HepG2 (cell line): ENCODE measurements around the gene CYP17A1. TPM values are rescaled to one million over a fixed set of nuclear protein-coding genes. Genes with fewer than 3 reads are reported as not detected.

Experiments
- ARNT ChIP-seq: fragments of 450-650 bp; IDR thresholded peaks from 2 replicates; pipeline ENCODE4 v1.6.1; 2017
- CENPT ChIP-seq: sonication (generic); formaldehyde crosslinking; IDR thresholded peaks from 2 replicates; pipeline ENCODE4 v1.8.0; 2022; ENCODE audit warnings: low read depth, mild to moderate bottlenecking, moderate library complexity, missing genetic modification reagents
- GZF1 ChIP-seq: sonication (generic); formaldehyde crosslinking; IDR thresholded peaks from 2 replicates; pipeline ENCODE4 v1.5.1; 2020; ENCODE audit warnings: mild to moderate bottlenecking, missing genetic modification reagents
- NR2F1 ChIP-seq, 2 experiments: fragments of 450-650 bp in 1 of 2; formaldehyde crosslinking in 1 of 2; IDR thresholded peaks; 2 replicates each; pipeline versions ENCODE4 v1.5.0 to v1.6.1; 2016 to 2020; ENCODE audit warnings: mild to moderate bottlenecking in 1 of 2, missing compliant biosample characterization in 1 of 2, missing genetic modification reagents in 1 of 2, moderate library complexity in 1 of 2
- REPIN1 ChIP-seq: sonication (generic); formaldehyde crosslinking; IDR thresholded peaks from 2 replicates; pipeline ENCODE4 v1.8.0; 2022; ENCODE audit warnings: missing genetic modification reagents, low read depth, mild to moderate bottlenecking, borderline replicate concordance
- SMAD3 ChIP-seq: sonication (generic); formaldehyde crosslinking; IDR thresholded peaks from 2 replicates; pipeline ENCODE4 v1.4.0; 2020; ENCODE audit warnings: missing genetic modification reagents
- SOX5 ChIP-seq: IDR thresholded peaks from 2 replicates; pipeline ENCODE4 v1.6.1; 2016; ENCODE audit warnings: borderline replicate concordance
- TCF7 ChIP-seq: sonication (generic); IDR thresholded peaks from 2 replicates; pipeline ENCODE4 v1.6.1; 2016; ENCODE audit warnings: antibody characterized with exemption, low read depth
- XRCC5 ChIP-seq: fragments of 200-400 bp; formaldehyde crosslinking; optimal IDR thresholded peaks from 2 replicates; pipeline ENCODE3; 2017; ENCODE audit warnings: mild to moderate bottlenecking, low read length
- ZBTB4 ChIP-seq: sonication (generic); formaldehyde crosslinking; IDR thresholded peaks from 2 replicates; pipeline ENCODE4 v1.4.0; 2020; ENCODE audit warnings: missing genetic modification reagents, mild to moderate bottlenecking, borderline replicate concordance
- ZNF274 ChIP-seq: sonication (generic); formaldehyde crosslinking; IDR thresholded peaks from 2 replicates; pipeline ENCODE4 v1.5.1; 2020; ENCODE audit warnings: mild to moderate bottlenecking, missing genetic modification reagents
- ZNF317 ChIP-seq: sonication (generic); formaldehyde crosslinking; IDR thresholded peaks from 2 replicates; pipeline ENCODE4 v1.5.0; 2020; ENCODE audit warnings: mild to moderate bottlenecking, missing genetic modification reagents
- ZNF562 ChIP-seq: sonication (generic); formaldehyde crosslinking; IDR thresholded peaks from 2 replicates; pipeline ENCODE4 v1.8.0; 2022; ENCODE audit warnings: missing genetic modification reagents, borderline replicate concordance
- ZNF777 ChIP-seq: sonication (generic); formaldehyde crosslinking; IDR thresholded peaks from 2 replicates; pipeline ENCODE4 v1.4.0; 2020; ENCODE audit warnings: missing genetic modification reagents
- ZSCAN25 ChIP-seq: sonication (generic); formaldehyde crosslinking; IDR thresholded peaks from 2 replicates; pipeline ENCODE4 v1.8.0; 2022; ENCODE audit warnings: mild to moderate bottlenecking, missing genetic modification reagents
- polyA plus RNA-seq, 8 experiments: library from polyadenylated mRNA; depleted of rRNA in 3 of 8; stranded (reverse) in 7 of 8; unstranded in 1 of 8; fragments of >200 nt; fragmentation: Illumina TruSeq in 4 of 8; extraction: Trizol in 4 of 8; gene quantifications; 2 replicates each; pipeline versions ENCODE4 v1.2.1 to v1.2.3, GENCODE V29; 2011 to 2016; ENCODE audit warnings: low read depth in 4 of 8, missing spikeins in 1 of 8, mixed read lengths in 1 of 8; ENCODE audit not compliant: insufficient read depth in 1 of 8
- total RNA-seq, 5 experiments: library from RNA; depleted of rRNA; stranded (reverse); fragments of >200 nt; fragmentation: Illumina TruSeq; extraction: Trizol; gene quantifications; 2 replicates each; pipeline ENCODE4 v1.2.3, GENCODE V29; 2016; ENCODE audit warnings: low read depth in 1 of 5
- TF ChIP-seq, protein P1 (sequence below): sonication (generic); formaldehyde crosslinking; IDR thresholded peaks from 2 replicates; pipeline ENCODE4 v1.4.0; 2020; ENCODE audit warnings: missing genetic modification reagents
- TF ChIP-seq, protein P2 (sequence below): sonication (generic); formaldehyde crosslinking; IDR thresholded peaks from 2 replicates; pipeline ENCODE4 v1.5.1; 2020; ENCODE audit warnings: mild to moderate bottlenecking, missing genetic modification reagents, borderline replicate concordance
- TF ChIP-seq, protein P3 (sequence below): sonication (generic); formaldehyde crosslinking; IDR thresholded peaks from 2 replicates; pipeline ENCODE4 v1.4.0; 2020; ENCODE audit warnings: missing genetic modification reagents

The CYP17A1 gene
- total and polyA plus RNA-seq, 2 of the 13 experiments (the other 11 are each of a cell fraction or from before 2014, with no cell fraction given) = 0.13 to 1.1 TPM

DNA sequence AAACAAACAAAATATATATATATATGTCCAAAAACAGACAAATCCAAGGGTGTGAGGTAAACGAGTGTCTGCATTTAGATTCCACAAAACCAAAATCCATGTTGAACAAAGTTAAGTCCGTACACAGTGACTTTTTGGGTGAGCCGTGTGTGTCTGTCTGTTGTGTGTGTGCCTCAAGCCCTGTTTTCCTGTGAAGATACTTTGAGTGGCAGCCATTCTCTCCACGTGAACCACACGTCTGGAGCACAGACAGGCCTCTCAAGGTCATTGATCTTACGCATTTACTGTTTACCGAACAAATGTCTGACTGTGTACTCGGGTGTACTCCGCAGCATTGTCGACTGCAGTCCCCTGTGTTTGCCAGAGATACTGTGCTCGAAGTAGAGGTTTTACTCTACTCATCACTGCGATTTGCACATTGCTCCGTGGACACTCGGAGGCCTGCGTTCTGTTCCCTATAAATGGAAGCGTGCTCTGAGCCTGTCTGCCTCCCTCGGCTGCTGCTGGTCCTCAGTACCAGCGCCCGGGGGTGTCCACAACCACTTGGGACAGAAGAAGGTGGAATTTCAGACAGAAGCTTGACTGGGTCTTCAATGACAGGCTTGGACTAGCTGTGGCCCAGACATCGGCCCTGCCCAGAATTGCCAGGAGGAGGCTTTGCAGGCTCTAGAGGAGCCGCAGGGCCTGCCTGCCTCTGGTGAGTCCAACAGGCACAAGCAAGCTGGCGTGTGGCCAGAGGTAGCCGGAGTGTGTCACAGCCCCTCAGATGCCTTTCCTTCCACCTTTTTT is 22.1 kb downstream of the CYP17A1 start (continued):
- TF ChIP-seq, protein P1, sequence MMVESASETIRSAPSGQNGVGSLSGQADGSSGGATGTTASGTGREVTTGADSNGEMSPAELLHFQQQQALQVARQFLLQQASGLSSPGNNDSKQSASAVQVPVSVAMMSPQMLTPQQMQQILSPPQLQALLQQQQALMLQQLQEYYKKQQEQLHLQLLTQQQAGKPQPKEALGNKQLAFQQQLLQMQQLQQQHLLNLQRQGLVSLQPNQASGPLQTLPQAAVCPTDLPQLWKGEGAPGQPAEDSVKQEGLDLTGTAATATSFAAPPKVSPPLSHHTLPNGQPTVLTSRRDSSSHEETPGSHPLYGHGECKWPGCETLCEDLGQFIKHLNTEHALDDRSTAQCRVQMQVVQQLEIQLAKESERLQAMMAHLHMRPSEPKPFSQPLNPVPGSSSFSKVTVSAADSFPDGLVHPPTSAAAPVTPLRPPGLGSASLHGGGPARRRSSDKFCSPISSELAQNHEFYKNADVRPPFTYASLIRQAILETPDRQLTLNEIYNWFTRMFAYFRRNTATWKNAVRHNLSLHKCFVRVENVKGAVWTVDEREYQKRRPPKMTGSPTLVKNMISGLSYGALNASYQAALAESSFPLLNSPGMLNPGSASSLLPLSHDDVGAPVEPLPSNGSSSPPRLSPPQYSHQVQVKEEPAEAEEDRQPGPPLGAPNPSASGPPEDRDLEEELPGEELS (CRISPR knock-in tag) = peak; percentile 94
- TF ChIP-seq ARNT (no peak), TCF7 (peak; percentile 76), XRCC5 (peak; percentile 36), ZNF274 (CRISPR knock-in tag) (no peak), ZNF562 (CRISPR knock-in tag) (no peak), NR2F1 (CRISPR knock-in tag; IDR thresholded peaks at IDR 0.05) (0 out of 4 replicates have a peak, but pooled peaks of 1 of the 2 experiments have one; percentile 13), ZBTB4 (CRISPR knock-in tag) (0 out of 2 replicates have a peak, but pooled peaks have one; percentile 60), ZSCAN25 (CRISPR knock-in tag) (peak; percentile 62; the same call in 1 of the 2 replicates), ZNF317 (CRISPR knock-in tag) (no peak; the same call in 1 of the 2 replicates), SOX5 (CRISPR knock-in tag) (peak; percentile 87), SMAD3 (CRISPR knock-in tag) (peak; percentile 92), REPIN1 (peak; percentile 66; the same call in 1 of the 2 replicates), GZF1 (CRISPR knock-in tag) (no peak), CENPT (CRISPR knock-in tag) (no peak), ZNF777 (no peak; the same call in 1 of the 2 replicates)
- TF ChIP-seq, protein P2, sequence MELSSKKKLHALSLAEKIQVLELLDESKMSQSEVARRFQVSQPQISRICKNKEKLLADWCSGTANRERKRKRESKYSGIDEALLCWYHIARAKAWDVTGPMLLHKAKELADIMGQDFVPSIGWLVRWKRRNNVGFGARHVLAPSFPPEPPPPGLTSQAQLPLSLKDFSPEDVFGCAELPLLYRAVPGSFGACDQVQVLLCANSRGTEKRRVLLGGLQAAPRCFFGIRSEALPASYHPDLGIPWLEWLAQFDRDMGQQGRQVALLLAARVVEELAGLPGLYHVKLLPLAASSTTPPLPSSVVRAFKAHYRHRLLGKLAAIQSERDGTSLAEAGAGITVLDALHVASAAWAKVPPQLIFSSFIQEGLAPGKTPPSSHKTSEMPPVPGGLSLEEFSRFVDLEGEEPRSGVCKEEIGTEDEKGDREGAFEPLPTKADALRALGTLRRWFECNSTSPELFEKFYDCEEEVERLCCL (CRISPR knock-in tag) = no peak
- TF ChIP-seq, protein P3, sequence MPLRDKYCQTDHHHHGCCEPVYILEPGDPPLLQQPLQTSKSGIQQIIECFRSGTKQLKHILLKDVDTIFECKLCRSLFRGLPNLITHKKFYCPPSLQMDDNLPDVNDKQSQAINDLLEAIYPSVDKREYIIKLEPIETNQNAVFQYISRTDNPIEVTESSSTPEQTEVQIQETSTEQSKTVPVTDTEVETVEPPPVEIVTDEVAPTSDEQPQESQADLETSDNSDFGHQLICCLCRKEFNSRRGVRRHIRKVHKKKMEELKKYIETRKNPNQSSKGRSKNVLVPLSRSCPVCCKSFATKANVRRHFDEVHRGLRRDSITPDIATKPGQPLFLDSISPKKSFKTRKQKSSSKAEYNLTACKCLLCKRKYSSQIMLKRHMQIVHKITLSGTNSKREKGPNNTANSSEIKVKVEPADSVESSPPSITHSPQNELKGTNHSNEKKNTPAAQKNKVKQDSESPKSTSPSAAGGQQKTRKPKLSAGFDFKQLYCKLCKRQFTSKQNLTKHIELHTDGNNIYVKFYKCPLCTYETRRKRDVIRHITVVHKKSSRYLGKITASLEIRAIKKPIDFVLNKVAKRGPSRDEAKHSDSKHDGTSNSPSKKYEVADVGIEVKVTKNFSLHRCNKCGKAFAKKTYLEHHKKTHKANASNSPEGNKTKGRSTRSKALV (CRISPR knock-in tag) = 0 out of 2 replicates have a peak, but pooled peaks have one; percentile 13
